ENCODE data around the gene FRAT2.

The FRAT2 gene, protein sequence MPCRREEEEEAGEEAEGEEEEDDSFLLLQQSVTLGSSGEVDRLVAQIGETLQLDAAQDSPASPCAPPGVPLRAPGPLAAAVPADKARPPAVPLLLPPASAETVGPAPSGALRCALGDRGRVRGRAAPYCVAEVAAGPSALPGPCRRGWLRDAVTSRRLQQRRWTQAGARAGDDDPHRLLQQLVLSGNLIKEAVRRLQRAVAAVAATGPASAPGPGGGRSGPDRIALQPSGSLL

GRCh38 chr10:97334370-97335175 is at the start of gene FRAT2:
FRAT2 (minus strand) TSS chr10:97334729; CDS start chr10:97334572, 157 bp downstream.
- no peak for DNase-seq

GRCh38 chr10:97384156-97384555 is 49.6 kb upstream of the FRAT2 start:
- DNase-seq = no peak

DNA sequence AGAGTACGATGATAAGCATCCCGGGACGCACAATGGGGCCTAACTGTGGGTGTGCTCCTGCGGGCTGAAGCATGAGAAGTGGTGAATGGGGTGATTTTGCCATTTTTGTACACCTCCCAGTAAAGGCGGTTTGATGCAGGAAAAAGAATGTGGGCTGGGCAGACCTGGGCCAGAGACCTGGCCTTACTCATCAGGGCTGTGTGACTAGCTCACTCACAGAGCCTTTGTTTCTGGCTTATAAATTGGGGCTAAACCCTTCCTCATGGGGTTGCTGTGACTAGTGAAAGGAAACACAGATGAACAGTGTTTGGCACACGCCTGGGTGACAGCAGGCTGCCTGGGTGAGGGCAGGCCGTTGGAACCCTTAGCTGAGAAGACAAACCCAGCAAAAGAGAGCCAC is 48.6 kb upstream of the FRAT2 start:
- DNase-seq = no peak

DNA sequence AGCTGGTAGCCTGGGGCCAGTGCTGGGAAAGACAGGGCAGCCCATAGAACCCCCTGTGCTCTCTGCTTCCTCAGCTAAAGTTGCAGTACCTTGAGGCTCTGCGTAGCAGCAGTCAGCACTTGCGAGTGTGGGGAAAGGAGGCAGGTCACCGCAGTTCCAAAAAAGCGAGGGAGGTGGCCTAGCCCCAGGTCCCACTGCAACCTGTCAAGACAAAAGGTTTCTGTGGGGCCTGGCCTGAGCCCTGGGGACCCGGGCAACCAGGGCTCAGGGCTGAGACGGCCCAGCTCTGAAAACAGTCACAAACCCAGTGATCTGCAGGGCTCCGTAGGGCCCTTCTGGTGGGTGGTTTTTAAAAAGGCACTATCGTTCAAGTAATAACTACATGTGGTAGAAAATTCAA is 47.1 kb upstream of the FRAT2 start:
- DNase-seq = no peak

GRCh38 chr10:97380516-97380915 is 46.0 kb upstream of the FRAT2 start:
- no peak for DNase-seq

- DNase-seq = no peak
Measured at GRCh38 chr10:97378933-97379921, 44.7 kb upstream of the FRAT2 start.

DNA sequence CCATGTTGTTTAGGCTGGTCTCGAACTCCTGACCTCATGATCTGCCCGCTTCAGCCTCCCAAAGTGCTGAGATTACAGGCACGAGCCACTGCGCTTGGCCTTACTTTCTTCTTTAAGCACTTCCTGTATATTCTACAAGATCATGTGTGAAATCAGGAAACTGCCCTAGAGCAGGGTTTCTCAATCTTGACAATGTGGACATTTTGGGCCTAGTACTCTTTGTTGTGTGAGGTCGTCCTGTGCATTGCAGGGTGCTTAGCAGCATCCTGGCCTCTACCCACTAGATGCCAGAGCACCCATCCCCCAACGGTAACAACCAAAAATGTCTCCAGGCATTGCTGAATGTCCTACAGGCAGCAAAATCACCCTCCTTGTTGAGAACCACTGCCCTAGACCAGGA is 41.9 kb upstream of the FRAT2 start:
- DNase-seq = no peak

GRCh38 chr10:97373456-97373855 is 38.9 kb upstream of the FRAT2 start:
- DNase-seq = no peak

- DNase-seq = no peak
Measured at GRCh38 chr10:97372233-97372875, 37.8 kb upstream of the FRAT2 start.

DNA sequence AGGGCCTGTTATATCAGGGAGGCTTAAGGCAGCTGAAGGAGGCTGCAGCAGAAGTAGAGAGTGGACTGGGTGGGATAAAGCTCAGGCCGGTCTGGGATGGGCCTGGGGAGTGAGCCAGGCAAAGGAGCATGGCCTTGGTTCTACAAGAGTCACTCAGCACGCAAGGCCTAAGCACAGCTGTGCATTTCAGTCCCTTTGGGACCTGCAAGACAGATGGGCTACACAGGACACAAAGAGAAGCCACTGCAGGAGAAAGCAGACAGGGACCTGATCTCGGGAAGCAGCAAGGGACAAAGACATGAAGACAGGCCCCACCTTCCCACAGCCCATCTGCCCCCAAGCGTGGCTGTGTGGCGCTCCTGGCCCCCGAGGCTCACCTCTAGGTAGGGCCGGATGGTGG is 37.2 kb upstream of the FRAT2 start:
- no peak for DNase-seq

GRCh38 chr10:97367126-97367649 is 32.7 kb upstream of the FRAT2 start:
- no peak for DNase-seq

GRCh38 chr10:97366572-97366971 is 32.0 kb upstream of the FRAT2 start:
- DNase-seq = no peak

- DNase-seq = no peak
Measured at GRCh38 chr10:97365761-97366351, 31.3 kb upstream of the FRAT2 start.

DNA sequence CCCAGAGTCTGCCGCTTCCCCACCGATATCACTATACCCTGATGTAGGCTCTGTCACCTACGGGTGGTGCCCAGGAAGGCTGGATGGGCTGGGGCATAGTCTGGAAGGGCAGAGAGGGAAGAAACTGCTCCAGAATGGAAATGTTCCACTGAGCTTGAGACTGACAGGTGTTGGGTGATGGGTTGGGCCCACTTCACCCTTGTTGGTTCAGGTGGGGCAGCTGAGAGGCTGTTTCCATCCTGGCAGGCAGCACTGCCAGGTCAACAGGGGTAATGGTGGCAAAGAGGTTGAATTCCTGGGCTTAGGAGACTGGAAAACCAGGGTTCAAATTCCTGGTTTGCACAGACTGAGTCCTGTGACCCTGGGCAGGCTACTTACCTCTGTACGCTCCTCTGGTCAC is 28.5 kb upstream of the FRAT2 start:
- DNase-seq = no peak

DNA sequence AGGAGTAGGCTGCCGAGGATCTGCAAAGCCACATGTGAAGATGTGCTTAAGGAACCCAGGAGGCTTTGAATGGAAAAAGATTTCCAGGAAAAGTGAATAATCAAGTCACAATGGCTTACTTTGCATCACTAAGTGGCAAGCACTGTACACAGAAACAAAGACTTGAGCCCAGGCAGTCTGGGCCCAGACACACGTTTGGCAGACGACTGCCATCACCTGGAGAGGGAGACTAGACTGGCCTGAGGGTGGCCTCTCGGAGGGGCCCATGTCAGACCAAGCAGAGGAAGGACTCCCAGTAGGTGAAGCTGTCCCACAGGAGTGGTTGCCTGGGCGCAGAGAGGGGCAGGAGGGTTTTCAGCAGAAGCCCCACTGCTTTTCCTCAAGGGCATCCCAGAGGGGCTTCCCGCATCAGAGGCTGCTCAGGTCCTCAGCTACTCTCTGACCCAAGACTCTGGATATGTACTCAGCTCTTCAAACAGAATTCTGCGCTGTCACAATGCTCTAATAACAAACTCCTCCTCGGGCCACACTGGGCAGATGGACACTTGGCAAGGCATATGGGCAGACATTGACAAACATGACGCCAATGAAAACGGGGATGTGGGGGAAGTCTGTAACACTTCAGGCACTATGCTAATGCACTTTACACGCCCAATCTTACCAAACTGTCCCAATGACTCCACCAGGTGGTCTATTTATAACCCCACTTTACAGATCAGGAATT is 27.9 kb upstream of the FRAT2 start:
- DNase-seq = no peak

- no peak for DNase-seq
Measured at GRCh38 chr10:97361537-97361901, 27.0 kb upstream of the FRAT2 start.

- no peak for DNase-seq
Measured at GRCh38 chr10:97360705-97361536, 26.4 kb upstream of the FRAT2 start.

DNA sequence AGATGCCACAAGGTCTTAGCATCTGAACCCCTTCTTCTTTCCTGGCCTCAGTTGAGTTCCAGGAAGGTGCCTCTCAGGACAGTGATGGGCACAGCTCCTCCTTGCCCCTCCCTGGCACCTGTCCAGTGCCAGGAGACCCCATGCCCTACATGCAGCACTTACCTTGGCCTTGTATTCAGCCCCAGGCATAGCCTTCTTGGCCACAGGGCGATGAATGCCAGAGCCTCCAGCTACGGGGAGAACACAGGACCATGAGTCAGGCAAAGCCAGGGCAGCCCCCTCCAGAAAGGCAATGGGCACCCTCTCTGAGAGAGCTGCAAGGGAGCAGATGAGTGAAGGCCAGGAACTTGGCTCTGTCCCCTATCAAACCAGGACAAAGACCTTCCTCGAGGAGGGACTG is 24.3 kb upstream of the FRAT2 start:
- DNase-seq = no peak

DNA sequence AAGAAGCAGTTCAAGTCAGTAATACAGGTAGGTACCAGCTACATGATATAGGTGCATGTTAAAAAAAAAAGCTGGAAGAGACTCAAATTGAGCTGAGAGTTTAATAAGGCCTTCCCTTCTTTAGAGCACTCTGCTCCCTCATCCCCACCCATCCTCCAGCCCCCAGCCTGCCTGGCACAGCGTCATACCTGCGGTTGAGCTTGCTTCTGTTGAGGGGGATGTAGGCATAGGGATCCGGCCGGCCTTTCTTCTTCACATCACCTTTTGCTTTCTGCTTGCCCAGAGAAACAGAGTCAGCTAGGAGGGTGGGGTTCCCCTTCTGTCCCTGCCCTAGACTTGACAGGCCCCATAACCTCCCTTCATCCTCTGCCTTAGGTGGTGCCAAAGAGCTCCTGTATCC is 23.8 kb upstream of the FRAT2 start:
- no peak for DNase-seq

DNA sequence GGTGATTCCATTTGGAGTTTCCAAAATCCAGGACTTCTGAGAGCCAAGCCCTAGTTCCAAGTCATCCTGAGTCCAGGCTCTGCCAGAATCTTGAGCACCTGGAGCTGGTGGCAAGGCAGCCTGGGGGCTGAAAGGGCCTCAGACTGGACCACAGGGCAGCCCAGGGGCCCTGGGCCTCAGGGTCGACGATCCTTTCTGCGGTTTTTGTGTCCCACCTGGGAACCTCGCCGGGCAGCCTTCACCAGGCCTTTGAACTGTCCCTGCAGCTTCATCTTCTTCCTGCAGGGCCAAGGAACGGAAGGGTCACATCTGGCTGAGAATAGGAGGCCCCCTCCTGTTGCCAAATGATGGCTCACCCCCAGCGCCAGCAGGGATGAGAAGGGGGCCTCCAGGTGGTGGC is 22.4 kb upstream of the FRAT2 start:
- no peak for DNase-seq
